ENCODE measurements around the gene SCFD2.

DNA sequence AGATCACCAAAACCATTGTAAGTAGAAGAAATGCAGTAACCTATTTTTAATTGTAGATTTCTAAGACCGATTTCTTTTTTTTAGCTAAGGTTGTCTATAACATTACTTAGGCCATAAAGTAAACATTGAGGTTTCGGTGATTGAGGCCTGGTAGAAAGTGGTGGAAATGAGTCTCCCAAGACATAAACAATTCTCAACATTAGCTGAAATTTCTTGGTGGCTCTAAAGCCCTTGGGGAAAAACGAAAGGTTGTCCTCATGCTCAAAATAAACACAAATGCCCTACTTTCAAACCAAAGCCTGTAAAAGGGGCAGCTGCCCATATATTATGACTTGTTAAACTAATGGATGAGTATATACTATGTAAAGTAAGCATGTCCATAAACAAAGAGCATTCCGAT is 98.8 kb downstream of the SCFD2 start:
- TF ChIP-seq ZNF274 (IDR thresholded peaks at IDR 0.05; ENCODE audit: low read depth, low read length) (no peak), YY1 (IDR thresholded peaks at IDR 0.05; ENCODE audit: insufficient read depth, insufficient read length) (no peak), SUZ12 (IDR thresholded peaks at IDR 0.05; ENCODE audit: extremely low read depth, insufficient read depth, insufficient read length) (no peak)
